Measurements from ENCODE around the gene DPYSL5.

The DPYSL5 gene

GRCh38 chr2:26890341-26891000, 42.5 kb downstream of the DPYSL5 start:
- Histone ChIP-seq H3K4me1 (ENCODE audit: insufficient read depth, low read length) (no peaks in the 10 kb centered on the region), H4K20me1 (ENCODE audit: insufficient read depth, low read length) (no peaks in the 10 kb centered on the region; the same call in 1 of the 2 replicates), H3K4me2 (ENCODE audit: insufficient read depth, low read length) (no peak overlapping the region), H3K36me3 (ENCODE audit: insufficient read depth, low read length) (no peaks in the 10 kb centered on the region), H3K4me3 (ENCODE audit: low read depth in 1 of 2, low read length in 2 of 2) (no peak overlapping the region), H3K9ac (ENCODE audit: low read depth, low read length) (no peak overlapping the region), H3K9me3 (ENCODE audit: insufficient read depth, low read length, severe bottlenecking) (no peaks in the 10 kb centered on the region), H3K27me3 (ENCODE audit: insufficient read depth, low read length, poor library complexity) (peaks cover 21% of the 10 kb centered on the region), H3K27ac (ENCODE audit: low read length) (no peak overlapping the region), H2AFZ (ENCODE audit: low read depth, low read length) (no peak overlapping the region), H3K79me2 (ENCODE audit: insufficient read depth, low read length) (no peaks in the 10 kb centered on the region)
- DNase-seq = no peak
- TF ChIP-seq CTCF (IDR thresholded peaks at IDR 0.05; ENCODE audit: borderline replicate concordance, extremely low read depth, low read length, poor library complexity, severe bottlenecking) (no peak), EZH2 (IDR thresholded peaks at IDR 0.05; ENCODE audit: borderline replicate concordance, low read depth, low read length, severe bottlenecking) (no peak)
- no peak for ATAC-seq (ENCODE audit: insufficient read depth, low read depth)

GRCh38 chr2:26892133-26892532, 44.2 kb downstream of the DPYSL5 start:
- H3K79me2 ChIP-seq (ENCODE audit: insufficient read depth, low read length) = no peaks in the 10 kb centered on the region
- H3K27me3 ChIP-seq (ENCODE audit: insufficient read depth, low read length, poor library complexity) = peaks cover 15% of the 10 kb centered on the region
- no peak overlapping the region for H2AFZ ChIP-seq (ENCODE audit: low read depth, low read length)
- H3K4me3 ChIP-seq (ENCODE audit: low read depth in 1 of 2, low read length in 2 of 2) = no peak overlapping the region
- H3K4me2 ChIP-seq (ENCODE audit: insufficient read depth, low read length) = no peak overlapping the region
- H3K4me1 ChIP-seq (ENCODE audit: insufficient read depth, low read length) = no peaks in the 10 kb centered on the region
- no peak overlapping the region for H3K9ac ChIP-seq (ENCODE audit: low read depth, low read length)
- no peaks in the 10 kb centered on the region for H3K36me3 ChIP-seq (ENCODE audit: insufficient read depth, low read length)
- no peak overlapping the region for H3K27ac ChIP-seq (ENCODE audit: low read length)
- ATAC-seq (ENCODE audit: insufficient read depth, low read depth) (no peak), DNase-seq (no peak)
- H4K20me1 ChIP-seq (ENCODE audit: insufficient read depth, low read length) = no peaks in the 10 kb centered on the region; the same call in 1 of the 2 replicates
- no peaks in the 10 kb centered on the region for H3K9me3 ChIP-seq (ENCODE audit: insufficient read depth, low read length, severe bottlenecking)
- TF ChIP-seq CTCF (IDR thresholded peaks at IDR 0.05; ENCODE audit: borderline replicate concordance, extremely low read depth, low read length, poor library complexity, severe bottlenecking) = no peak

- H3K4me1 ChIP-seq (ENCODE audit: insufficient read depth, low read length) = no peaks in the 10 kb centered on the region
- H3K4me2 ChIP-seq (ENCODE audit: insufficient read depth, low read length) = no peak overlapping the region
- TF ChIP-seq CTCF (IDR thresholded peaks at IDR 0.05; ENCODE audit: borderline replicate concordance, extremely low read depth, low read length, poor library complexity, severe bottlenecking) = no peak
- no peak for TF ChIP-seq EZH2 (IDR thresholded peaks at IDR 0.05; ENCODE audit: borderline replicate concordance, low read depth, low read length, severe bottlenecking)
- H3K27ac ChIP-seq (ENCODE audit: low read length) = no peak overlapping the region
- H3K4me3 ChIP-seq (ENCODE audit: low read depth in 1 of 2, low read length in 2 of 2) = no peak overlapping the region
- no peaks in the 10 kb centered on the region for H3K9me3 ChIP-seq (ENCODE audit: insufficient read depth, low read length, severe bottlenecking)
- H2AFZ ChIP-seq (ENCODE audit: low read depth, low read length) = no peak overlapping the region
- DNase-seq = no peak
- H4K20me1 ChIP-seq (ENCODE audit: insufficient read depth, low read length) = no peaks in the 10 kb centered on the region
- H3K9ac ChIP-seq (ENCODE audit: low read depth, low read length) = no peak overlapping the region
- H3K36me3 ChIP-seq (ENCODE audit: insufficient read depth, low read length) = no peaks in the 10 kb centered on the region
- peaks cover 10% of the 10 kb centered on the region for H3K27me3 ChIP-seq (ENCODE audit: insufficient read depth, low read length, poor library complexity)
- no peaks in the 10 kb centered on the region for H3K79me2 ChIP-seq (ENCODE audit: insufficient read depth, low read length)
- ATAC-seq (ENCODE audit: insufficient read depth, low read depth) = no peak
Measured at GRCh38 chr2:26892922-26893524, 45.1 kb downstream of the DPYSL5 start.

Data from DND-41 (cell line).